HG02943 (cell line): ENCODE results near the gene SYNPO2.

ENCODE experiments used
- ATAC-seq: cut with Tn5 transposase; IDR thresholded peaks from one replicate; pipeline ENCODE4 v1.9.1; 2021; ENCODE audit warnings: mild to moderate bottlenecking, low read depth, moderate library complexity; ENCODE audit not compliant: unreplicated experiment

Gene SYNPO2, protein sequence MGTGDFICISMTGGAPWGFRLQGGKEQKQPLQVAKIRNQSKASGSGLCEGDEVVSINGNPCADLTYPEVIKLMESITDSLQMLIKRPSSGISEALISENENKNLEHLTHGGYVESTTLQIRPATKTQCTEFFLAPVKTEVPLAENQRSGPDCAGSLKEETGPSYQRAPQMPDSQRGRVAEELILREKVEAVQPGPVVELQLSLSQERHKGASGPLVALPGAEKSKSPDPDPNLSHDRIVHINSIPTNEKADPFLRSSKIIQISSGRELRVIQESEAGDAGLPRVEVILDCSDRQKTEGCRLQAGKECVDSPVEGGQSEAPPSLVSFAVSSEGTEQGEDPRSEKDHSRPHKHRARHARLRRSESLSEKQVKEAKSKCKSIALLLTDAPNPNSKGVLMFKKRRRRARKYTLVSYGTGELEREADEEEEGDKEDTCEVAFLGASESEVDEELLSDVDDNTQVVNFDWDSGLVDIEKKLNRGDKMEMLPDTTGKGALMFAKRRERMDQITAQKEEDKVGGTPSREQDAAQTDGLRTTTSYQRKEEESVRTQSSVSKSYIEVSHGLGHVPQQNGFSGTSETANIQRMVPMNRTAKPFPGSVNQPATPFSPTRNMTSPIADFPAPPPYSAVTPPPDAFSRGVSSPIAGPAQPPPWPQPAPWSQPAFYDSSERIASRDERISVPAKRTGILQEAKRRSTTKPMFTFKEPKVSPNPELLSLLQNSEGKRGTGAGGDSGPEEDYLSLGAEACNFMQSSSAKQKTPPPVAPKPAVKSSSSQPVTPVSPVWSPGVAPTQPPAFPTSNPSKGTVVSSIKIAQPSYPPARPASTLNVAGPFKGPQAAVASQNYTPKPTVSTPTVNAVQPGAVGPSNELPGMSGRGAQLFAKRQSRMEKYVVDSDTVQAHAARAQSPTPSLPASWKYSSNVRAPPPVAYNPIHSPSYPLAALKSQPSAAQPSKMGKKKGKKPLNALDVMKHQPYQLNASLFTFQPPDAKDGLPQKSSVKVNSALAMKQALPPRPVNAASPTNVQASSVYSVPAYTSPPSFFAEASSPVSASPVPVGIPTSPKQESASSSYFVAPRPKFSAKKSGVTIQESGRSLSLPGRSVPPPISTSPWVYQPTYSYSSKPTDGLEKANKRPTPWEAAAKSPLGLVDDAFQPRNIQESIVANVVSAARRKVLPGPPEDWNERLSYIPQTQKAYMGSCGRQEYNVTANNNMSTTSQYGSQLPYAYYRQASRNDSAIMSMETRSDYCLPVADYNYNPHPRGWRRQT

DNA sequence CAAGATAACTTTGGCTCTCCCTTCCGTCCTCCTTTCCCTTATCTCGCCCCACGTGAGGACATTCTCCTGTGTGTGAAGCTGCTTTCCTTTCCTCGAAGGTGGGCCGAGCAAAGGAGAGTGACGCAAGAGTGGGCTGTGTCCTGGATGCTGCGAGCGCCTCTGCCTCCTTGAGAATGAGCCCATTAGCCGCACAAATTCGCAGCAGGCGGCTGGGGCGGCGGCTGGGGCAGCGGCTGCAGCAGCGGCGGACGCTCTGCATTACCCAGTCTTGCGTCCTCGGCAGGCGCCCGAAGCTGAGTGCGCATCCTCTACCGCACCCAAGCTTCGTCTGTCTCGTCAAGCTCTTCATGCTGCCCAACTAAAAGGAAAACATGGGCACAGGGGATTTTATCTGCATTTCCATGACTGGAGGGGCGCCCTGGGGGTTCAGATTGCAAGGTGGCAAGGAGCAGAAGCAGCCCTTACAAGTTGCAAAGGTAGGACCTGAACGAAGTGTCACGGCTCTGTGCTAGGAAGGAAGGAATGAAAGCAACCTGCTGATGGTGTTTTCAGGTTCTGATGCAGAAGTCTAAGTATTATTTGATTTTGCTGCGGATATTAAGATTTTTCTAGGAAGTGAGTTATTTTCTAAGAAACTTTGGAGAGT is at the start of gene SYNPO2:
Gene SYNPO2 (plus strand): TSS at position 189 of the 646 bp plus-strand sequence. CDS start 183 bp downstream, at position 372.
- peak; percentile 74 for ATAC-seq

DNA sequence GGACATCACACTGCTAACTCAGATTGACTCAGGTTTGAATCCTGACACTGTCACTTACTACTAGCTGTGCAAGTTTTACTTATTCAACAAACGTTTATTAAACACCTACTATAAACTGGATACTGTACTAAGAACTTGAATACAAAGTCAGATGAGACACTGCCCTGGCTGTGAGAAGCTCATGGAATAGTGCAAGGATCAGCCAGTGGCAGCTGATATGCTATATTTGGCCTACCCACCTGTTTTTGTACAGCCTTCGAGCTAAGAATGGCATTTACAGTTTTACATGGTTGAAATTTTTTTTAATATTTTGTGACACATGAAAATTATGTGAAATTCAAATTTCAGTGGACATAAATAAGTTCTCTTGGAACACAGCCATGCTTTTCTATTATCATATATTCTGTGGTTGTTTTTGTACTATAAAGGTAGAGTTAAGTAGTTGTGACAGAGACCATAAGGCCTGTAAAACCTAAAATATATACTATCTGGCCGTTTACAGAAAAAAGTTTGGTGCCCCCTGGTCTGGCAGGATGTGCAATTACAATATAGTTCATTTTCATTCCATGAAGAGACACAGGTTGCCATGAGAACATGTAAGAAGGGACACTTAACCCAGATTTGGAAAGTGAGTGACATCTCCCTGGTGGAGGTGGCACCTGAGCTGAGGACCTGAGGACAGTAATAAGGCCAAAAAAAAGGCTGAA is 49.3 kb upstream of the SYNPO2 start:
- no peak for ATAC-seq

- ATAC-seq: no peak
Observed at GRCh38 chr4:118842055-118842454, 46.6 kb upstream of the SYNPO2 start.

- no peak for ATAC-seq
Observed at GRCh38 chr4:118843237-118843636, 45.4 kb upstream of the SYNPO2 start.

- no peak for ATAC-seq
Observed at GRCh38 chr4:118845552-118846050, 43.1 kb upstream of the SYNPO2 start.

GRCh38 chr4:118846979-118847378 is 41.7 kb upstream of the SYNPO2 start:
- ATAC-seq: no peak

DNA sequence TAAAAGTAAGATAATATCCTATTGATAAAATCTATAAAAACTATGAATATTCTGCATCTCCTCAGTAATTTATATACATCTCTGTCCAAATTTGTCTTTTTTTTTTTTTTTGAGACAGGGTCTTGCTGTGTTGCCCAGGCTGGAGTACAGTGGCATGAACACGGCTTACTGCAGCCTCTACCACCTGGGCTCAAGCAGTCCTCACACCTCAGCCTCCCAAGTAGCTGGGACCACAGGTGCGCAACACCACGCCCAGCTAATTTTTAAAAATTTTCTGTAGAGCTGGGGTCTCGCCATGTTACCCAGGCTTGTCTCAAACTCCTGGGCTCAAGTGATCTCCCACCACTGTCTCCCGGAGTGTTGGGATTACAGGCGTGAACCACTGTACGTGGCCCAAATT is 40.4 kb upstream of the SYNPO2 start:
- no peak for ATAC-seq

GRCh38 chr4:118848901-118849300 is 39.8 kb upstream of the SYNPO2 start:
- ATAC-seq: no peak

DNA sequence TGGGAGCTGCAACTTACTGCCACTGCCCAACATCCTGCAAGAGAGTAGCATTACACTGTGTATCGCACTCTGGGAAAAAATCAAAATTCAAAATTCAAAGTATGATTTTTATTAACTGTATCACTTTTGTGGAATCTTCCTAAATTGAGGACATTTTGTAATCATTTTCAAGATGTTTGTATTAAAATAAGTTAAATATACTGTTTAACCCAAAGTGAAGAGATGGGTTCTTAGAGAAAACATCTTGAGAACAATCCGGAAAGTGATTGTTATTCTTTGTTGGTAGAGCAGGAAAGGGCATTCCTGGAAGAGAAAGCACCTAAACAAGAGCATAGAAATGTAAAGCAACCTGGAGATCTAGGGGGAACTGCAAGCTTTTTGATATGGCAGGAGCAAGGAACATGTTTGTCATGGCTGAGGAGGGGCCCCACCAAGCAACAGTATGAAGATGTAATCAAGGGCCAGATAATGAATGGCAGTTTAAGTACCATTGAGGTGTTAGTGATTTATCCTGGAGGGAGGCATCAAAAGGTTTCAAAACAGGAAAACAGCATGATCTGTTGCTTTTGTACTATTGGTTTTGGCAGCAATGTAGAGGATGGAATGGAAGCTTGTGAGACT is 38.7 kb upstream of the SYNPO2 start:
- no peak for ATAC-seq

DNA sequence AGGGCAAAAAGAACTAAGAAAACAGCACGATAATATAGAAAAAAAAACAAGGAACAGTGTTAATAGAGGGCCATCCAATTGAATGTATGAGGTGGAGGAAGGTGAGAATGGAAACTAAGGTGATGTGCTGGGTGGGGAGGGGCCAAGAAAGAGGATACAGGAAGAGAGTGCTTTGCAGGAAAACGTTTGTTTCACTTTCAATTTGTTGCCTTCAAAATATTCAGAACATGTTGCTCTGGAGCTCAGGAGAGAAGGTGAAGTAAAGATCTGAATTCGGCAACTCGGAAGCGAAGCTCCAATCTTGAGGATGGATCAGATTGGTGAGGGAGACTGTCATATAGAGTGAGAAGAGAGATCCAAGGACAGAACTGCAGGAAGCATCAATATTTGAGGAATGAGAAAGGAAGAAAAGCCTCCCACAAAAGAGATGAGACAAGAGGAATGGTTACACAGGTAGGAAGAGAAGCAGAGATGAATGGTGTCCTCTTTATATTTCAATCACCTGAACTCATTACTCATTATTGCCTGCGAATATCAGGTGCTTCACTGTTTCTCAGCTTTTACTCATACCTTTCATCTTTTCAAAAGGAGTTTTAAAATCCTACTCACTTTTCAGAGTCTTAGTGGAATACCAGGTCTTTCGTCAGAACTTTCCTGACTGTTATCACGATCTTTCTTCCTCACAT is 38.0 kb upstream of the SYNPO2 start:
- peak; percentile 94 for ATAC-seq

DNA sequence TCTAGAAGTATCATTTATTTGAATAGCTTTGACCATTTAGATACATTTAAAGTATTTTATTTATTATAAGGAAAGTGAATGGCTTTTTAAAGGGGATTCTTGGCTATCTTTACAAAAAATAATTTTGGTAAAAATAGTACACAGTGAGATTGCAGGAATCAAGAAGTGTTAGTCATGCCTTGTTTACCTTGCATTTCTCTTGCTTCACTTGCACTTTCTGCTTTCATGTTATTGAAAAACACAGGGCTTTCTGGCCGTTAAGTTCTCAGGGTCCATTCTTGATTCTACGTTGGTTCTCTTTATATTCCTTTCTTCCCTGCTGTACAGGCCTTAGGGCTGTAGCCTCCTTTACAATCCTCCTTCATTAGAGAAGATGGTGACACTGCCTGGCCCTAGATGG is 30.9 kb upstream of the SYNPO2 start:
- no peak for ATAC-seq

- no peak for ATAC-seq
Observed at GRCh38 chr4:118858779-118859178, 29.9 kb upstream of the SYNPO2 start.

GRCh38 chr4:118865091-118865708 is 23.5 kb upstream of the SYNPO2 start:
- no peak for ATAC-seq

- no peak for ATAC-seq
Observed at GRCh38 chr4:118866442-118866841, 22.2 kb upstream of the SYNPO2 start.

GRCh38 chr4:118867311-118868067 is 21.2 kb upstream of the SYNPO2 start:
- ATAC-seq: no peak

- ATAC-seq: no peak
Observed at GRCh38 chr4:118869808-118870342, 18.8 kb upstream of the SYNPO2 start.

DNA sequence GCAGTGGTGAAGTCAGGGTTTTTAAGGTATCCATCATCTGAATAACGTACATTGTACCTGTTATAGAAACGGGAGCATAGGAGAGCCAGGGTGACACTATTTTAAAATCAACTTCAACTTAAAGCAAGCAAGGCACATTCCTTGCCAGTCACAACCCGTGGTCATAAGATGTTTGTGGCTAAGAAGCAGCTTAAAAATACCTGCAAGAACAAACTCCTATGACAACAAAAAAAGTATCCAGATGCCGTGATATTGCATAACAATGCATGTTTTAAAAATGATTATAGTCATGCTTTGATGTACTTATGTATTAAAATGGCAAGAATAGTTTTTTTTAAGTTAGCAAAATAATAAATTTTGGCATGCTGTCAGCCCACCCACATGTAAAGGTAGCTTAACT is 16.5 kb upstream of the SYNPO2 start:
- ATAC-seq: no peak
